Heart right ventricle (tissue), 16 donors: Measurements from ENCODE around the gene SPG11. TPM values are rescaled to one million over a fixed set of nuclear protein-coding genes. Genes with fewer than 3 reads are reported as not detected.
A peak's percentile ranks its signal among the peaks of the same experiment; 100 is the strongest.

ENCODE experiments used
- ATAC-seq, 8 donors: fragments of 200-7000 bp; cut with Tn5 transposase; one replicate each; pipeline ENCODE4 v1.9.1; 2020; ENCODE audit warnings: mild to moderate bottlenecking in 8 of 8, moderate library complexity in 8 of 8, moderate number of reproducible peaks in 1 of 8
- DNase-seq, 2 donors: peaks; one replicate each; pipeline ENCODE4 v3.0.0-alpha.2; 2020
- H3K27ac ChIP-seq, 10 donors: fragments of 200-600 bp; sonication (generic) in 2 of 10; one replicate each; pipeline versions ENCODE4 v1.5.0 to v1.8.0; 2020 to 2022; ENCODE audit warnings: mild to moderate bottlenecking in 3 of 10
- H3K27me3 ChIP-seq, 7 donors: fragments of 200-600 bp; one replicate each; pipeline ENCODE4 v1.8.0; 2021 to 2022; ENCODE audit warnings: mild to moderate bottlenecking in 2 of 7
- H3K36me3 ChIP-seq, 9 donors: fragments of 200-600 bp; sonication (generic) in 1 of 9; one replicate each; pipeline versions ENCODE4 v1.5.0 to v1.8.0; 2020 to 2022; ENCODE audit warnings: mild to moderate bottlenecking in 2 of 9
- H3K4me1 ChIP-seq, 9 donors: fragments of 200-600 bp; sonication (generic) in 1 of 9; one replicate each; pipeline versions ENCODE4 v1.5.0 to v1.8.0; 2020 to 2022; ENCODE audit warnings: mild to moderate bottlenecking in 4 of 9
- H3K4me3 ChIP-seq, 10 donors: fragments of 200-600 bp; sonication (generic) in 2 of 10; one replicate each; pipeline versions ENCODE4 v1.5.0 to v1.8.0; 2020 to 2022; ENCODE audit warnings: mild to moderate bottlenecking in 7 of 10, moderate library complexity in 2 of 10
- H3K9me3 ChIP-seq, 11 donors: fragments of 200-600 bp in 10 of 11; sonication (generic) in 2 of 11; one replicate each; pipeline versions ENCODE4 v1.5.0 to v1.8.0; 2013 to 2022; ENCODE audit warnings: mild to moderate bottlenecking in 2 of 11, control low read depth in 1 of 11, moderate library complexity in 1 of 11
- CTCF ChIP-seq, 9 donors: fragments of 200-600 bp; sonication (generic) in 2 of 9; IDR thresholded peaks; one replicate each; pipeline versions ENCODE4 v1.5.0 to v1.8.0; 2021 to 2022; ENCODE audit warnings: antibody characterized with exemption in 9 of 9, mild to moderate bottlenecking in 5 of 9, moderate library complexity in 1 of 9
- WGBS, 2 donors: extraction: QIAGEN DNeasy Blood & Tissue Kit; methylation state at CpG; one replicate each; pipeline ENCODE4 v1.1.7; 2013; ENCODE audit warnings: inconsistent platforms in 1 of 2; 5-methylcytosine and 5-hydroxymethylcytosine counted together
- intact Hi-C, 10 donors: fragments of 100-400 bp; cut with DNase I; formaldehyde crosslinking; loops; one replicate each; pipeline versions ENCODE4 v1.11.1 to v1.14.2; 2022
- polyA plus RNA-seq, 2 donors: library from polyadenylated mRNA; stranded (reverse); fragments of 200-250 nt; gene quantifications; one replicate each; pipeline ENCODE4 v1.2.3, GENCODE V29; 2013
- total RNA-seq, 10 donors: library from RNA; stranded (reverse); fragmentation: NEBNext Ultra II Directional in 3 of 10; extraction: Animal tissue kit (Norgen Biotek cat#: 25700) in 3 of 10; gene quantifications; one replicate each; pipeline versions ENCODE4 v1.2.1 to v1.2.4, GENCODE V29; 2021 to 2023
- donor health status: Arrhythmogenic right ventricular cardiomyopathy.
- donor health status: ischemic (EF 13 %, LVEDD 7.1; RV severe dilation, severe dysfunction).
- donor health status: healthy with polysubstance abuse.
- donor health status: DM: no; HTN: yes; CAD: no.
- donor health status: DM: no; HTN: no; CAD: no.
- donor health status: ischemic (EF 25% LVEDD 6.9; RV normal size, moderate dysfunction).
- donor health status: ischemic (EF 25% LVEDD 5.7; RV mildly dilated, moderate dysfunction).
- donor health status: healthy.
- donor health status: DM: yes; HTN: yes; CAD: no.
- donor health status: Ischemic cardiomyopathy.
- donor health status: ischemic (EF 35%, LVEDD 5.7; RV mildly dilated, moderate dysfunction).
- donor health status: nonischemic (EF 11% LVEDD 7.7; RV severe dilation, severe dysfunction).
- donor health status: DM: yes; HTN: yes; CAD: no.
- donor health status: PGD.
- donor health status: ischemic (EF 29% LVEDD 5.4; RV normal size, mild dysfunction).
- donor health status: nonischemic (EF 23%, LVEDD 6.1; RV moderate dilation, normal function).

SPG11 gene
- total and polyA plus RNA-seq, 12 donors, result 17.4 to 63.4 (median 50.4) TPM

DNA sequence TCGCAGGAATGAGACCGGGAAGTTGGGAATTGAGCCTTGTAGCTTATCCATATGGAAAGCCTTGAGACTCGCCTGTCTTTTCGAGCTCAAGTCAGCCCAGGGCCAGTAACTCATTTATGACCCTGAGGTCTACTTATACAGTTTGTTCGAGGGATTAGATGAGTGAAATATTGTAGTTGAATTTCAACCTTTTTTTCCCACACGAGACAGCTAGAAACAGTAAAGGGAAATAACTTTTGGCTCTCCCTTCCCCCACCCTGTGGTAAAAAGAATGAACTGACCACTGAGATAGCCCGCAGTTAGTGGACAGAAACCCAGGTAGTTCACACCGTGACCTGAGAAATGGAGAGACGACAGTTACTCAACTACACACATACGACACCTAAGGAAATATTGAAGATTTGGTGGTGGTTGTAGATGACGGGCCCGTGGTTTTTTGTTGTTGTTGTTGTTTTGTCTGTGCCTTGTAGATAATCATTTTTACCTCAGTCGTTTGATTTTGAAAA, 125.7 kb downstream of the SPG11 start:
- no peaks in the 10 kb centered on the region for H3K9me3 ChIP-seq
- DNase-seq (no peak), ATAC-seq (no peak)
- WGBS, 2 donors, result 10 to 12% methylated on average over 13 of the region's 13 CpGs
- H3K4me3 ChIP-seq, result peak overlapping the region; percentile 74 to 98 (median 90)
- H3K36me3 ChIP-seq, result peaks cover 0 to 42% (median 0%) of the 10 kb centered on the region in 9 donors
- peak overlapping the region; percentile 74 to 99 (median 96) for H3K27ac ChIP-seq
- no peaks in the 10 kb centered on the region for H3K27me3 ChIP-seq
- peaks cover 0 to 58% (median 50%) of the 10 kb centered on the region in 9 donors for H3K4me1 ChIP-seq
- TF ChIP-seq CTCF (IDR thresholded peaks at IDR 0.05), result no peak
- intact Hi-C loops, result loop anchor here in 2 of 10 donors (5.0 kb wide), 1 partner anchor 110 kb away; the partner anchor contains the start of gene CTDSPL2 (in 2 of the 2)

GRCh38 chr15:44536962-44537734, 126.3 kb downstream of the SPG11 start, which contains the start of gene EIF3J:
EIF3J (plus strand) TSS chr15:44537147; CDS start chr15:44537195, 48 bp downstream.
- DNase-seq, result peak; percentile 94 to 95
- peaks cover 0 to 47% (median 0%) of the 10 kb centered on the region in 9 donors for H3K36me3 ChIP-seq

GRCh38 chr15:44536302-44536961, 127.0 kb downstream of the SPG11 start:
- Histone ChIP-seq H3K36me3 (peaks cover 0 to 41% (median 0%) of the 10 kb centered on the region in 9 donors), H3K27me3 (no peaks in the 10 kb centered on the region), H3K4me1 (peaks cover 0 to 45% (median 36%) of the 10 kb centered on the region in 9 donors), H3K4me3 (peak overlapping the region; percentile 74 to 98 (median 90)), H3K27ac (peak overlapping the region; percentile 92 to 99 (median 96)), H3K9me3 (no peaks in the 10 kb centered on the region)
- peak in 8 of 9 donors; percentile 25 to 71 (median 48) for TF ChIP-seq CTCF (IDR thresholded peaks at IDR 0.05)
- intact Hi-C loops, result loop anchor here in 2 of 10 donors (5.0 kb wide), 1 partner anchor 109 kb away; the partner anchor contains the start of gene CTDSPL2 (in 2 of the 2)
- ATAC-seq, result peak; percentile 86 to 93 (median 92)
- 0 to 1% methylated on average over 42 to 45 of the region's 47 CpGs for WGBS, 2 donors
- DNase-seq, result peak; percentile 84 to 88

More at GRCh38 chr15:44536962-44537734, 126.3 kb downstream of the SPG11 start, which contains the start of gene EIF3J:
- Histone ChIP-seq H3K4me3 (peak within 1 kb of the TSS; percentile 74 to 98 (median 90)), H3K4me1 (peaks cover 0 to 52% (median 44%) of the 10 kb centered on the region in 9 donors), H3K27me3 (no peaks in the 10 kb centered on the region), H3K9me3 (no peaks in the 10 kb centered on the region), H3K27ac (peak within 1 kb of the TSS; percentile 92 to 99 (median 96))
- no peak for TF ChIP-seq CTCF (IDR thresholded peaks at IDR 0.05)
- intact Hi-C loops, result loop anchor here in 2 of 10 donors (5.0 kb wide), 1 partner anchor 110 kb away; the partner anchor contains the start of gene CTDSPL2 (in 2 of the 2)
- peak; percentile 95 to 97 (median 96) for ATAC-seq
- 0 to 1% methylated on average over 83 to 97 of the region's 97 CpGs for WGBS, 2 donors
